ENCODE results near the gene NPL. TPM values are rescaled to one million over a fixed set of nuclear protein-coding genes. Genes with fewer than 3 reads are reported as not detected.
A peak's percentile ranks its signal among the peaks of the same experiment; 100 is the strongest.

The NPL gene
- total and polyA plus RNA-seq, 2 experiments from 2014 or later, result 3.0 to 5.0 TPM

- in situ Hi-C loops (cut with MboI), result no loop called here
- Histone ChIP-seq H3K36me3 (ENCODE audit: low read depth) (peaks cover 90% of the 10 kb centered on the region), H4K20me1 (ENCODE audit: insufficient read depth) (peaks cover 15% of the 10 kb centered on the region; the same call in 1 of the 2 replicates)
Observed at GRCh38 chr1:182850319-182850718, 60.7 kb downstream of the NPL start.

GRCh38 chr1:182851825-182852224 is 62.3 kb downstream of the NPL start:
- no peak overlapping the region for H3K4me3 ChIP-seq
- H3K79me2 ChIP-seq (ENCODE audit: insufficient read depth), result peaks cover 100% of the 10 kb centered on the region
- H3K4me1 ChIP-seq (ENCODE audit: insufficient read depth), result peaks cover 9% of the 10 kb centered on the region
- H3K4me2 ChIP-seq (ENCODE audit: unreplicated experiment), result no peak overlapping the region
- in situ Hi-C loops (cut with MboI), result no loop called here
- peaks cover 96% of the 10 kb centered on the region for H3K36me3 ChIP-seq (ENCODE audit: low read depth)
- no peaks in the 10 kb centered on the region for H3K27me3 ChIP-seq (replicated peaks; ENCODE audit: insufficient read depth)
- H4K20me1 ChIP-seq (ENCODE audit: insufficient read depth), result peaks cover 21% of the 10 kb centered on the region
- no peak overlapping the region for H2AFZ ChIP-seq
- DNase-seq, result no peak
- no peak overlapping the region for H3K27ac ChIP-seq
- no peak for TF ChIP-seq EZH2phosphoT487 (IDR thresholded peaks at IDR 0.05; ENCODE audit: insufficient read depth, low read depth)
- TF ChIP-seq EZH2 (IDR thresholded peaks at IDR 0.05; ENCODE audit: insufficient read depth, poor library complexity, severe bottlenecking), result no peak
- WGBS, 2 experiments (ENCODE audit: low coverage in 1 of 2, low lambda C conversion rate in 2 of 2, missing lambda C conversion rate in 2 of 2), result 96 to 100% methylated on average over 1 of the region's 1 CpG
- H3K9ac ChIP-seq, result no peak overlapping the region
- no peaks in the 10 kb centered on the region for H3K9me2 ChIP-seq (ENCODE audit: insufficient read depth)
- H3F3A ChIP-seq (ENCODE audit: insufficient read depth), result peaks cover 33% of the 10 kb centered on the region
- no peaks in the 10 kb centered on the region for H3K9me3 ChIP-seq (ENCODE audit: low read depth)

More at GRCh38 chr1:182850319-182850718, 60.7 kb downstream of the NPL start:
- Histone ChIP-seq H3K79me2 (ENCODE audit: insufficient read depth) (peaks cover 100% of the 10 kb centered on the region), H3K9me2 (ENCODE audit: insufficient read depth) (no peaks in the 10 kb centered on the region), H3K9me3 (ENCODE audit: low read depth) (no peaks in the 10 kb centered on the region), H3K27ac (no peak overlapping the region), H3K4me1 (ENCODE audit: insufficient read depth) (peaks cover under 1% of the 10 kb centered on the region; the same call in 1 of the 2 replicates), H3K9ac (no peak overlapping the region), H2AFZ (no peak overlapping the region), H3K4me3 (no peak overlapping the region), H3K4me2 (ENCODE audit: unreplicated experiment) (no peak overlapping the region), H3K27me3 (replicated peaks; ENCODE audit: insufficient read depth) (no peaks in the 10 kb centered on the region), H3F3A (ENCODE audit: insufficient read depth) (peaks cover 28% of the 10 kb centered on the region)
- no peak for DNase-seq
- TF ChIP-seq EZH2phosphoT487 (IDR thresholded peaks at IDR 0.05; ENCODE audit: insufficient read depth, low read depth), result no peak
- WGBS, 2 experiments (ENCODE audit: low coverage in 1 of 2, low lambda C conversion rate in 2 of 2, missing lambda C conversion rate in 2 of 2), result 99% methylated on average over 4 of the region's 4 CpGs

GRCh38 chr1:182855911-182856310 is 66.3 kb downstream of the NPL start:
- H3K9me2 ChIP-seq (ENCODE audit: insufficient read depth), result no peaks in the 10 kb centered on the region
- WGBS, 2 experiments (ENCODE audit: low coverage in 1 of 2, low lambda C conversion rate in 2 of 2, missing lambda C conversion rate in 2 of 2), result 26 to 31% methylated on average over 4 of the region's 4 CpGs
- no peak overlapping the region for H3K4me3 ChIP-seq
- H3K36me3 ChIP-seq (ENCODE audit: low read depth), result peaks cover 99% of the 10 kb centered on the region
- H3K27ac ChIP-seq, result peak overlapping the region; percentile 12
- peaks cover 41% of the 10 kb centered on the region for H3F3A ChIP-seq (ENCODE audit: insufficient read depth)
- TF ChIP-seq EZH2 (IDR thresholded peaks at IDR 0.05; ENCODE audit: insufficient read depth, poor library complexity, severe bottlenecking) (no peak), EZH2phosphoT487 (IDR thresholded peaks at IDR 0.05; ENCODE audit: insufficient read depth, low read depth) (no peak)
- no peak overlapping the region for H2AFZ ChIP-seq
- in situ Hi-C loops (cut with MboI), result no loop called here
- H4K20me1 ChIP-seq (ENCODE audit: insufficient read depth), result peaks cover 6% of the 10 kb centered on the region; the same call in 1 of the 2 replicates
- 0 out of 2 replicates have a peak overlapping the region, but pooled peaks have one; percentile 9 for H3K9ac ChIP-seq
- H3K4me1 ChIP-seq (ENCODE audit: insufficient read depth), result peaks cover 9% of the 10 kb centered on the region
- H3K9me3 ChIP-seq (ENCODE audit: low read depth), result no peaks in the 10 kb centered on the region
- H3K4me2 ChIP-seq (ENCODE audit: unreplicated experiment), result no peak overlapping the region
- DNase-seq, result peak; percentile 38
- H3K27me3 ChIP-seq (replicated peaks; ENCODE audit: insufficient read depth), result no peaks in the 10 kb centered on the region
- peaks cover 100% of the 10 kb centered on the region for H3K79me2 ChIP-seq (ENCODE audit: insufficient read depth)

GRCh38 chr1:182857212-182857611 is 67.6 kb downstream of the NPL start:
- Histone ChIP-seq H2AFZ (no peak overlapping the region), H3K9me2 (ENCODE audit: insufficient read depth) (no peaks in the 10 kb centered on the region), H3K9me3 (ENCODE audit: low read depth) (no peaks in the 10 kb centered on the region), H3K27me3 (replicated peaks; ENCODE audit: insufficient read depth) (no peaks in the 10 kb centered on the region), H3K36me3 (ENCODE audit: low read depth) (peaks cover 97% of the 10 kb centered on the region), H3K9ac (no peak overlapping the region), H3K27ac (no peak overlapping the region), H3F3A (ENCODE audit: insufficient read depth) (peaks cover 47% of the 10 kb centered on the region), H3K4me3 (no peak overlapping the region), H3K79me2 (ENCODE audit: insufficient read depth) (peaks cover 99% of the 10 kb centered on the region), H3K4me2 (ENCODE audit: unreplicated experiment) (no peak overlapping the region), H4K20me1 (ENCODE audit: insufficient read depth) (peaks cover 6% of the 10 kb centered on the region; the same call in 1 of the 2 replicates), H3K4me1 (ENCODE audit: insufficient read depth) (peaks cover 9% of the 10 kb centered on the region)
- TF ChIP-seq EZH2 (IDR thresholded peaks at IDR 0.05; ENCODE audit: insufficient read depth, poor library complexity, severe bottlenecking), result no peak
- TF ChIP-seq EZH2phosphoT487 (IDR thresholded peaks at IDR 0.05; ENCODE audit: insufficient read depth, low read depth), result no peak
- WGBS, 2 experiments (ENCODE audit: low coverage in 1 of 2, low lambda C conversion rate in 2 of 2, missing lambda C conversion rate in 2 of 2), result 97 to 98% methylated on average over 3 of the region's 3 CpGs
- in situ Hi-C loops (cut with MboI), result no loop called here
- DNase-seq, result no peak

- Histone ChIP-seq H3K27me3 (replicated peaks; ENCODE audit: insufficient read depth) (no peaks in the 10 kb centered on the region), H3K9me3 (ENCODE audit: low read depth) (no peaks in the 10 kb centered on the region), H3K27ac (no peak overlapping the region), H3K79me2 (ENCODE audit: insufficient read depth) (peaks cover 99% of the 10 kb centered on the region), H3K4me1 (ENCODE audit: insufficient read depth) (peaks cover 6% of the 10 kb centered on the region), H3K36me3 (ENCODE audit: low read depth) (peaks cover 97% of the 10 kb centered on the region), H3K9ac (no peak overlapping the region), H3F3A (ENCODE audit: insufficient read depth) (peaks cover 29% of the 10 kb centered on the region), H3K4me2 (ENCODE audit: unreplicated experiment) (no peak overlapping the region), H4K20me1 (ENCODE audit: insufficient read depth) (peaks cover 6% of the 10 kb centered on the region; the same call in 1 of the 2 replicates), H2AFZ (no peak overlapping the region), H3K4me3 (no peak overlapping the region), H3K9me2 (ENCODE audit: insufficient read depth) (no peaks in the 10 kb centered on the region)
- WGBS, 2 experiments (ENCODE audit: low coverage in 1 of 2, low lambda C conversion rate in 2 of 2, missing lambda C conversion rate in 2 of 2), result 96 to 97% methylated on average over 4 of the region's 4 CpGs
- in situ Hi-C loops (cut with MboI), result no loop called here
- no peak for TF ChIP-seq EZH2phosphoT487 (IDR thresholded peaks at IDR 0.05; ENCODE audit: insufficient read depth, low read depth)
- TF ChIP-seq EZH2 (IDR thresholded peaks at IDR 0.05; ENCODE audit: insufficient read depth, poor library complexity, severe bottlenecking), result no peak
- no peak for DNase-seq
Observed at GRCh38 chr1:182860658-182861057, 71.1 kb downstream of the NPL start.

All from GM23248 (cell line).